HG03354 (cell line): Measurements from ENCODE around the gene EHMT1.

Experiments used
- ATAC-seq: cut with Tn5 transposase; IDR thresholded peaks from one replicate; pipeline ENCODE4 v1.9.1; 2021; ENCODE audit warnings: mild to moderate bottlenecking; ENCODE audit not compliant: unreplicated experiment, poor library complexity, severe bottlenecking

EHMT1 gene

DNA sequence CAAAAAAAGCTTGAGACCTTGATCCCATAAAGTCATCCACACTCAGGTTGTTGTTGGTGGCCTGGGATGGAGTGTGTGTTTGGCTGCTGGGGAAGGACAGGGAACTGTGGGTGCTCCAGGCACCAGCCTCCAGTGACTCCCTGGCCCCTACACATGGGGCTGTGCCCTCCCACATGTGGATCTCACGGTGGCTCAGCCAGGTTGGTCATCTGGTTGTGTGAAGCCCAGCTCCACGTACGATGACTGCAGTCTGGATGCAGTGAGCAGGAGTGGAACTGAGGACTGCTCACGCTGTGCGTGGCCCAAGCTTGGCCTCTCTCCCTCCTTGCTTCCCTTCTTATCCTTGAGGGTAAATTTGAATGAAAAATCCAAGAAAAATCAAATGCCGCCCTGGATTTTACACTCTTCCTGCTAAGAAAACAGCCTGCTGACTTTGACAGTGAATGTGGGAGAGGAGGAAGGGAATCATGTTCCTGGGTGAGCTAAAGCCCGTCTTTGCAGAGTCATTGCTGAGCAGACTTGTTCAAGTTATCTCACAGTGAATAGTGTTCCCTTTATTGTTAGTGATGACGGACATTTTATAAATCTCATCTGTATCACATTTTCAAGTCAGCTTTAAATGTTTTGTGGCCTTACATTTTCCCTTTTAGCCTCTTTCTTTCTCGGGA, 193.7 kb downstream of the EHMT1 start:
- no peak for ATAC-seq

DNA sequence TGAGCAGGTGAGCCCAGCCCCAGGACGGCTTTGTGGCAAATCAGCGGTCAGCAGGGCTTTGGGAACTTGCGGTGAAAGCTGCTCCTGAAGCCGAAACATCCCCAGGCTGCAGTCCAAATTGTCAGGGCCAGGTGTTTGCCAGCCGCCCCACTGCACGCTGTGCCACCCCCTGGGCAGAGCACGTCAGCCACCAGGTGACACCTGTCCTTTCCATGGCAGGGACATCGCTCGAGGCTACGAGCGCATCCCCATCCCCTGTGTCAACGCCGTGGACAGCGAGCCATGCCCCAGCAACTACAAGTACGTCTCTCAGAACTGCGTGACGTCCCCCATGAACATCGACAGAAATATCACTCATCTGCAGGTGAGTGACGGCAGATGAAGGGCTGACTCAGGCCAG, 194.4 kb downstream of the EHMT1 start:
- ATAC-seq = no peak

DNA sequence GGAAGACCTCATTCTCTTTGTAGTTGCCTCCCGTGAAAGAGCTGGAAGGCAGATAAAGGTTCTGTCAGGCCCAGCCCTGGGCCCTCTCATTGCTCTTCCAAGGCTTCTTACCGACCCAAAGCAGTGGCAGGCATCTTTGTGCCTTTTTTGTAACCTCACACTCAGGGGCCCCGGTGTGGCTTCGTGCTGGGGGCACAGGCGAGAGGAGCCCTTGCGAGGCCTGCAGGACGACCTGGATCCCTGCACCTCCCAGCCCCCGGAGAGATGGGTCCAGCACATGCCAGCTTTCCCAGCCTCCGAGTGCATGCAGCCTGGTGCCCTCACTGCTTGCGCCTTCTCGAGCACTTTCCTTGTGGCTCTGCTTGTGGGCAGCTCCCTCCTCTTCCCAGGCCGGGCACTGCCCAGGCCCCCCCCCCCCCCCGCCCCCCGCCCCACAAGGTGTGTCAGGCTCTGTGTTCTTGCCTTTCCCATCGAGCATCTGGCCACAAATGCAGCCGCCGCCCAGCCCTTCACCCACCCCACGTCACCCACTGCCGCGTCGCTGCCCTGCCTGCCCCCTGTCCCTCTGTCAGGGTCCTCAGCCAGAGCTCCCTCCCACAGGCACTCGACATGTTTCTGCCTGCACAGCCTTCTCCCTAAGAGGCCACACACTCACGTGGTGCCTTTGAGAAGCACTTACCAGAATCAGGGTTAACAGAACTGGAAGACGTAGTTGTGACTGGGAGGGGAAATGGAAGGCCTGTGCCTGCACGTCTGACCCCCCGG, 195.0 kb downstream of the EHMT1 start:
- no peak for ATAC-seq

- no peak for ATAC-seq
Observed at GRCh38 chr9:137814436-137814835, 195.6 kb downstream of the EHMT1 start.

GRCh38 chr9:137814841-137815240, 196.0 kb downstream of the EHMT1 start:
- no peak for ATAC-seq

GRCh38 chr9:137815256-137816255, 196.8 kb downstream of the EHMT1 start:
- ATAC-seq = no peak

DNA sequence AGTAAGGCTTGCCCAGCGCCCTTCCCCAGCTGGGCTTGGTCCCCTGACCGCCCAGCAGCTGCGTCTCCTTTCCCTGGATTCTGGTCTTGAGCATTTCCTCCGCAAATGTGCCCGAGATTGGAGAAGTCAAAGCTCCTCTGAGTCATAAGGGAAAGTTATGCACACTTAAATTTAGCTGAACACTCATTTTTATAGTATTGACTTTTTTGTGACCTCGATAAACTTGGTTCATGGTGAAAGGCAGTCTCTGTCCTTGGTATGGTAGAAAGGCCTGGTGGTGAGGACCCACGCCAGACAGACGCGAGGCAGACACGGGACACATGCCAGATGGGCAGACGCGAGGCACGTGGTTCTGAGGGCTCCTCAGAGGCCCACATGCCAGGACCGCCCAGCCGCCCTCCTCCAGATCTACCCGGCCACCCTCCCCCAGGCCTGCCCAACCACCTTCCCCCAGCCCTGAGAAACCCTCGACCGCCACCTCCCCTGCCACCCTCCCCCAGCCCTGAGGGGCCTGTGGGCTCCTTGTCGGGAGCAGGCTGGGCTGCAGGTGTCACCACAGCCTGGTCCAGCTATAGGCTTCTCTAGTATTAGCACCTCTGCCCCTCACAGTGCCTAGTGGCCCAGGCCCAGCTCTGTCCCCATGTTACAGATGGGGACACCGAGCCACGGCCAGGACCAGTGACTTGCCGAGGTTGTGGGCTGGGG, 197.9 kb downstream of the EHMT1 start:
- ATAC-seq = peak; percentile 47

DNA sequence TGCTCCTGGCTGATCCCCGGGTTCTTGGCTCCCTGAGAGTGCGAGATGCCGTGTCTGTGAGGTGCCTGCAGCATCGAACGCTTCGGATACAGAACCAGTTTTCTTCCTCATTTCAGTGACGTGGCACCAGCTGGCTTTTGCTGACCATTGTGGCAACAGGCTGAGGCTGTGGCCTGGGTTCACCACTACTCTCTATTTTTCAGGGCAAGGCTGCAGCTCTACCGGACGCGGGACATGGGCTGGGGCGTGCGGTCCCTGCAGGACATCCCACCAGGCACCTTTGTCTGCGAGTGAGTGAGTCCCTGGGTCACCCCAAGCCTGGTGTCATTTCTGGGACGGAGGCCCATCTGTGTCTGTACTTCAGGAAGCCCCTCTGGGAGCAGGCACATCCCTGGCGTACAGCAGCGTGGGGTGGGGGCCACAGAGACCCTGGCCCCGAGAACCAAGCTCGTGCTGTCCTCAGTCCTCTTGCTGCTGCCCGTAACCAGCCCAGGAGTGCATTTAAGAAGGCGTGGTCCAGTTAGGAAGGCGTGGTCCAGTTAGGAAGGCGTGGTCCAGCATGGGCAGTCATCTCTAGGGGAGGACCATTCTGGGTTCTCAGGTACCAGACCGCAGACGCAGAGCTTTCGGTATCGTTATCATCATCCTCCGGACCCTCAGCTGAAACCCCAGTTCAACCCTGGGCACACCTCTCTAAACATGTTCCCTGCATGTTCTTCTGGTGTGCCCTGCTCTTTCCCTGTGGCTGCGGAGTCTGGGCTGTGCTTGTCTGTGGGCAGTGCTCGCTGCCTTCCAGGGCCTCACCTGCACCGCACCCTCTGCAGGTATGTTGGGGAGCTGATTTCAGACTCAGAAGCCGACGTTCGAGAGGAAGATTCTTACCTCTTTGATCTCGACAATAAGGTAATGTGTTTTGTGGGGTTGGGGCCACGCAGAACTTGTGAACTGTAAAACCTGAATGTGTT, 198.7 kb downstream of the EHMT1 start:
- no peak for ATAC-seq

- ATAC-seq = no peak
Observed at GRCh38 chr9:137818286-137818685, 199.5 kb downstream of the EHMT1 start.

DNA sequence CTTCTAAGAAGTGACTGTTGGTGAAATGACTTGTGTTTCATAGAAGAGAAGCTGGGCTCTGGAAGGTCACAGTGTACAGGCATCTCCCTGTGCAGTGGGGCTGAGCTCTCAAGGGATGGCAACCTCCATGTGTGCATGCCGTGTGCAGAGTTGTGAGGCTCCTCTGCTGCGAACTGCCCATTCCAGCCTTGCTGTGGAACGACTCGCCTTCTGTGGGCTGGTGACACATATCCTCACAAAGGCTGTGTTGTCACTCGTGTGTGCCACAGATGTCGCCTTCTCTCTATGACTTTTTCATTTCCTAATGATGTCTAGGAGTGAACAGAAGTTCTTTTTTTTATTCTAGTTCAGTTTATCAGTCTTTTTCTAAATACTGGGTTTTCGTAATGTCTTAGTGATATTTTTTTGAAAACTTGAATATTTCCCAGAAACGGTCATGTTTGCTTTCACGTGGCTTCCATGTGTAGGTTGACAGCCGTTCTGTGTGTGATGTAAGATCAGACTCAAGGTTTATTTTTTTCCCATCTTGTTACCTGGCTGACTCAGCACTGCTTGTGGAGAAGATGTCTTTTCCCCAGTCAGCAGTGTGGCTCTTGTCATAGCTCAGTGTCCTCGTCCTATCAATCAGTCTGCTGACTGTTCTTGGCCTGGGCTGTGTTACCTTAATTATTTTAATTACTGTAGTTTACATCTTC, 201.5 kb downstream of the EHMT1 start:
- ATAC-seq = no peak

GRCh38 chr9:137823986-137824771, 205.4 kb downstream of the EHMT1 start:
- ATAC-seq = no peak

DNA sequence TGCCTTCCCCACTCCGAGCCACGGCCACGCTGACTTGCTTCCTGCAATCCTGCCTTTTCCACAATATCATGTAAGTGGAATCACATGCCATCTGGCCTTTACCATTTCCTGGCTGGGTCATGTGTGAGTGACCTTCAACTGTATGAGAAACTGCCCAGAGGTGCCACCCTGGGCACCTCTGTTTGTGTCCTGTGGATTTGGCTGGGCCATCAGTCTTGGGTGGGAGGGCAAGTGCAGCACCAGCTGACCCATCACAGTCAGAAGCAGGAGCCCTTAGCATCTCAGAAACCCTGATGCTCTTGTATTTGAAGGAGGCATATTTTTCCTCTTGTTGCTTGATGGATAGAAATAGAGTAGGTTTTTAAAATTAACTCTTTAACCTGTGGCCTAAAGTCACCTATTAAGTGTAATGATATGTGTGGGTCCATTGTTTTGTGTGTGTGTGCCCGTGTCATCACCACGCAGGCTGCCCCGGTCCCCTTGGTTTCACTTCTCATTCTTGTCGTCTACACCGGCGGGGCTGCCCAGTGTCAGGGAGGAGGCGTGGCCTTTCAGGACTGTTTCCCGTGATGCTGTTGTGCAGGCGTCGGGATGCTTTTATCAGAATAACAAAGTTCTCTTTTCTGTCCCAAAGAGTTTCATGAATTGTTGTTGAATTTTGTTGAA, 206.7 kb downstream of the EHMT1 start:
- ATAC-seq = no peak

DNA sequence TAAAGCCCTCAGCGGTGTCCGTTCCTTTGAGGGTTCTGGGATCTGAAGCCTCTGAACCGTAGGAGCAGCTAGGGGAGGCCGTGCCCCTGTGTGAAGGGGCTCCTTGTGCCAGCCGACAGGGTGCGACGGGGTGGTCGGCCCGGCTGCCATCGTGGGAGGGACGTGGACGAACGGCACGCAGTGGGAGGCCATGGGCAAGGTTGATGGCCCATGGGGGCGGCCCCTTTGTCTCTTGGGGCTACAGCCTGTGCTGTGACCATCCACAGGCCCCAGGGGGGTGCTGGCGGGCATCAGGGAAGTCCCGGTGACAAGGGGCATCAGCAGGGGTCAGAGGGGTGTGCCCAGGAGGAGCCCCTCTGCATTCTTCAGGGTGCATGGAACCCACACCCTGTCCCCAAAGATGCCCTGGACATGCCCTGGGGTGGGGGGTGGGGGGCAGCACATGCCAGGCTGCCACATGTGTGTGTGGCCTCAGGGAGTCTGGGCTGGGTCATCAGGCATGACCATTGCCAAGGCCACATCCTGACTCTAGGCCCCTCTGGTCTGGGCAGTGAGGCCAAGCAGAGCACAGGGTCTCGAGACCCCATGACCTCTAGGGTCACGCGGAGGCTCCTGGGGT, 209.2 kb downstream of the EHMT1 start:
- no peak for ATAC-seq

- ATAC-seq = no peak
Observed at GRCh38 chr9:137828527-137829259, 209.9 kb downstream of the EHMT1 start.

GRCh38 chr9:137829260-137829996, 210.6 kb downstream of the EHMT1 start:
- ATAC-seq = no peak
